Endothelial cell of umbilical vein (primary cell): ENCODE data around the gene SCAF8. TPM values are rescaled to one million over a fixed set of nuclear protein-coding genes. Genes with fewer than 3 reads are reported as not detected.

ENCODE experiments used
- BruUV-seq: library from RNA; stranded (reverse); fragments of 400-500 nt; replicated peaks from 2 replicates; lab custom pipeline; 2021; lab: Mats Ljungman, UMichigan
- CTCF ChIA-PET: fragments of 300-600, 350-600 bp; sonication (Branson Sonifier 250); formaldehyde crosslinking; loops from one replicate; lab custom pipeline; 2021; ENCODE audit warnings: antibody characterized with exemption, inconsistent platforms; lab: Charles Lee
- POLR2A ChIA-PET: fragments of 300-600, 350-600 bp; sonication (Branson Sonifier 250); formaldehyde crosslinking; loops from one replicate; lab custom pipeline; 2021; ENCODE audit warnings: antibody characterized with exemption, inconsistent platforms; lab: Charles Lee
- DNase-seq: peaks from one replicate; pipeline ENCODE4 v3.0.0-alpha.2; 2011; ENCODE audit warnings: low read depth, low spot score
- FAIRE-seq: peaks from 2 replicates; lab custom pipeline; 2011; peaks lifted over from hg19 to GRCh38; lab: Jason Lieb, UNC
- H2AFZ ChIP-seq: 2 replicates; pipeline ENCODE4 v1.6.0; 2012; ENCODE audit warnings: low read depth, low read length, control low read depth, inconsistent platforms
- H3K27ac ChIP-seq: 2 replicates; pipeline ENCODE4 v1.5.1; 2011; ENCODE audit warnings: low read depth, mild to moderate bottlenecking, control low read depth, low read length, moderate library complexity; ENCODE audit not compliant: insufficient read depth
- H3K27me3 ChIP-seq, 2 experiments: 2 replicates each; pipeline versions ENCODE4 v1.6.0 to v1.6.1; 2011; ENCODE audit warnings: low read length in 2 of 2, mixed read lengths in 1 of 2; ENCODE audit not compliant: control insufficient read depth in 2 of 2, insufficient read depth in 2 of 2
- H3K36me3 ChIP-seq, 2 experiments: 2 replicates in 1 of 2; 3 replicates in 1 of 2; pipeline ENCODE4 v1.5.1; 2011; ENCODE audit warnings: low read length in 2 of 2, mild to moderate bottlenecking in 1 of 2, moderate library complexity in 1 of 2; ENCODE audit not compliant: control insufficient read depth in 2 of 2, insufficient read depth in 2 of 2; ENCODE audit errors: extremely low read depth in 1 of 2
- H3K4me1 ChIP-seq: 3 replicates; pipeline ENCODE4 v1.5.1; 2011; ENCODE audit warnings: mild to moderate bottlenecking, low read length; ENCODE audit not compliant: control insufficient read depth, insufficient read depth; ENCODE audit errors: extremely low read depth
- H3K4me2 ChIP-seq: 2 replicates; pipeline ENCODE4 v1.6.1; 2011; ENCODE audit warnings: low read length, control low read depth, mixed read lengths; ENCODE audit not compliant: insufficient read depth
- H3K4me3 ChIP-seq, 3 experiments: fragments of 200-600 bp in 1 of 3; sonication (generic), shearing (Covaris generic) in 1 of 3; replicated peaks in 1 of 3; 2 replicates each; pipeline ENCODE4 v1.5.1; 2011 to 2016; ENCODE audit warnings: control low read depth in 3 of 3, low read length in 3 of 3, mild to moderate bottlenecking in 2 of 3, inconsistent platforms in 1 of 3, low read depth in 1 of 3, moderate library complexity in 1 of 3; ENCODE audit not compliant: insufficient read depth in 1 of 3
- H3K79me2 ChIP-seq: 2 replicates; pipeline ENCODE4 v1.6.0; 2012; ENCODE audit warnings: low read length, inconsistent platforms; ENCODE audit not compliant: control insufficient read depth, insufficient read depth
- H3K9ac ChIP-seq: replicated peaks from 2 replicates; pipeline ENCODE3; 2011; ENCODE audit warnings: low read length, control low read depth; ENCODE audit not compliant: insufficient read depth; ENCODE audit errors: extremely low read depth
- H3K9me1 ChIP-seq: replicated peaks from 3 replicates; pipeline ENCODE4 v1.6.0; 2011; ENCODE audit warnings: mild to moderate bottlenecking, low read length; ENCODE audit not compliant: control insufficient read depth, insufficient read depth; ENCODE audit errors: extremely low read depth
- H3K9me3 ChIP-seq: replicated peaks from 2 replicates; pipeline ENCODE4 v1.5.1; 2012; ENCODE audit warnings: low read length, inconsistent platforms; ENCODE audit not compliant: control insufficient read depth, insufficient read depth
- H4K20me1 ChIP-seq: replicated peaks from 2 replicates; pipeline ENCODE3; 2011; ENCODE audit warnings: mild to moderate bottlenecking, low read length; ENCODE audit not compliant: control insufficient read depth, insufficient read depth; ENCODE audit errors: extremely low read depth
- EZH2 ChIP-seq: IDR thresholded peaks from 2 replicates; pipeline ENCODE4 v1.6.1; 2012; ENCODE audit warnings: borderline replicate concordance, low read depth, mild to moderate bottlenecking, moderate library complexity, low read length, inconsistent platforms; ENCODE audit not compliant: severe bottlenecking
- FOS ChIP-seq: IDR thresholded peaks from 2 replicates; pipeline ENCODE4 v1.6.1; 2011; ENCODE audit warnings: mild to moderate bottlenecking, low read length, moderate library complexity, borderline replicate concordance; ENCODE audit not compliant: insufficient read depth
- GATA2 ChIP-seq: IDR thresholded peaks from 2 replicates; pipeline ENCODE4 v1.7.0; 2011; ENCODE audit warnings: low read depth, mild to moderate bottlenecking, moderate library complexity, mixed read lengths, low read length; ENCODE audit not compliant: insufficient read length, insufficient read depth
- JUN ChIP-seq: IDR thresholded peaks from 2 replicates; pipeline ENCODE4 v1.6.1; 2011; ENCODE audit warnings: borderline replicate concordance, low read depth; ENCODE audit not compliant: insufficient read length, insufficient read depth
- MYC ChIP-seq: IDR thresholded peaks from one replicate; pipeline ENCODE4 v1.6.1; 2011; ENCODE audit warnings: mild to moderate bottlenecking, low read depth, low read length
- POLR2A ChIP-seq: IDR thresholded peaks from 2 replicates; pipeline ENCODE4 v1.6.1; 2012; ENCODE audit warnings: low read depth, mild to moderate bottlenecking, control low read depth, low read length
- POLR2AphosphoS5 ChIP-seq: IDR thresholded peaks from 2 replicates; pipeline ENCODE4 v1.6.1; 2012; ENCODE audit warnings: low read depth, mild to moderate bottlenecking, control low read depth, low read length, moderate library complexity; ENCODE audit not compliant: insufficient read depth
- dilution Hi-C: fragments of 300-500 bp; cut with MboI; formaldehyde crosslinking; loops from one replicate; pipeline ENCODE4 v1.15.0; 2019; ENCODE audit warnings: low sequenced_read_pairs; ENCODE audit not compliant: extremely low pct_ligation_motif_present
- intact Hi-C: fragments of 100-400 bp; cut with micrococcal nuclease; formaldehyde crosslinking; loops from one replicate; pipeline ENCODE4 v1.10.0; 2022
- polyA plus RNA-seq, 4 experiments: library from polyadenylated mRNA; depleted of rRNA in 3 of 4; stranded (reverse) in 3 of 4; unstranded in 1 of 4; fragments of >200 nt; gene quantifications; 2 replicates each; pipeline versions ENCODE4 v1.2.1 to v1.2.3, GENCODE V29; 2011 to 2012; ENCODE audit warnings: missing spikeins in 1 of 4
- total RNA-seq: library from RNA; stranded (reverse); gene quantifications from 2 replicates; pipeline ENCODE4 v1.2.3, GENCODE V29; 2021
- TF ChIP-seq, protein P1 (sequence below), 2 donors: IDR thresholded peaks; 1 replicate in 1 of 2; 2 replicates in 1 of 2; pipeline ENCODE4 v1.5.1; 2011; ENCODE audit warnings: low read length in 2 of 2, mild to moderate bottlenecking in 2 of 2, moderate library complexity in 2 of 2, control low read depth in 1 of 2, inconsistent platforms in 1 of 2, low read depth in 1 of 2; ENCODE audit not compliant: insufficient read depth in 1 of 2; ENCODE audit errors: extremely low read depth in 1 of 2
- TF ChIP-seq, protein P2 (sequence below): IDR thresholded peaks from 2 replicates; pipeline ENCODE4 v1.6.1; 2011; ENCODE audit not compliant: insufficient read depth, insufficient read length

Gene SCAF8
- total and polyA plus RNA-seq, 2 donors (not counting 3 experiments of a cell fraction or from before 2014, with no cell fraction given), result 11.7 to 37.8 TPM

DNA sequence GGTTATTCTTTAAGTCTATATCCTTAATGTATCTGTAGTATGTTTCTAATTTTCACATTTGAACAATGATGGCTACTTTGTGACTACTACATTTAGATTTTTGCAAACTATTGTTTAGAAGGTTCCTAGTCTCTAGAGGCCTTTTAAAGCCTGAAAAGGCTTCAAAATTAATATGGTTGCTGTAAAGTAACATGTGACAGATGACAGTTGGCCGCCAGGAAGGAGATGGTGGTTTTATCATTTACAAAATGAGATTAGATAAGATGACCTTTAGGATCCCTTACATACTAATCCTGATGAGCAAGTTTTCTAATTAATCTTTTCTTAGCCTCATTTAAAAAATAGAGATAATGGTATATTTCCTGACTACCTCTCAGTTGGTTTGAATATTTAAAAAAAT lies 18.8 kb downstream of the SCAF8 start:
- BruUV-seq, result no TSS peak
- H3K27me3 ChIP-seq, result no peaks in the 10 kb centered on the region
- dilution Hi-C loops, result no loop called here
- peaks cover 14% of the 10 kb centered on the region for H4K20me1 ChIP-seq
- no peak overlapping the region for H3K9ac ChIP-seq
- POLR2A ChIA-PET, result no interaction called here
- intact Hi-C loops, result no loop called here
- FAIRE-seq, result no peak
- H3K9me1 ChIP-seq, result no peaks in the 10 kb centered on the region
- H3K27ac ChIP-seq, result no peak overlapping the region
- no peaks in the 10 kb centered on the region for H3K36me3 ChIP-seq
- no peaks in the 10 kb centered on the region for H3K9me3 ChIP-seq
- H3K4me1 ChIP-seq, result peaks cover 4% of the 10 kb centered on the region
- no peak for DNase-seq
- CTCF ChIA-PET, result no interaction called here
- no peak for TF ChIP-seq POLR2AphosphoS5
- no peak for TF ChIP-seq FOS
- TF ChIP-seq EZH2, result no peak
- no peak for TF ChIP-seq POLR2A
- TF ChIP-seq, protein P1, sequence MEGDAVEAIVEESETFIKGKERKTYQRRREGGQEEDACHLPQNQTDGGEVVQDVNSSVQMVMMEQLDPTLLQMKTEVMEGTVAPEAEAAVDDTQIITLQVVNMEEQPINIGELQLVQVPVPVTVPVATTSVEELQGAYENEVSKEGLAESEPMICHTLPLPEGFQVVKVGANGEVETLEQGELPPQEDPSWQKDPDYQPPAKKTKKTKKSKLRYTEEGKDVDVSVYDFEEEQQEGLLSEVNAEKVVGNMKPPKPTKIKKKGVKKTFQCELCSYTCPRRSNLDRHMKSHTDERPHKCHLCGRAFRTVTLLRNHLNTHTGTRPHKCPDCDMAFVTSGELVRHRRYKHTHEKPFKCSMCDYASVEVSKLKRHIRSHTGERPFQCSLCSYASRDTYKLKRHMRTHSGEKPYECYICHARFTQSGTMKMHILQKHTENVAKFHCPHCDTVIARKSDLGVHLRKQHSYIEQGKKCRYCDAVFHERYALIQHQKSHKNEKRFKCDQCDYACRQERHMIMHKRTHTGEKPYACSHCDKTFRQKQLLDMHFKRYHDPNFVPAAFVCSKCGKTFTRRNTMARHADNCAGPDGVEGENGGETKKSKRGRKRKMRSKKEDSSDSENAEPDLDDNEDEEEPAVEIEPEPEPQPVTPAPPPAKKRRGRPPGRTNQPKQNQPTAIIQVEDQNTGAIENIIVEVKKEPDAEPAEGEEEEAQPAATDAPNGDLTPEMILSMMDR (IDR thresholded peaks at IDR 0.05; ENCODE audit: extremely low read depth in 1 of 2, insufficient read depth in 1 of 2, low read depth in 1 of 2, low read length in 2 of 2), result no peak
- TF ChIP-seq GATA2, result no peak
- TF ChIP-seq MYC, result no peak
- TF ChIP-seq JUN, result no peak
- TF ChIP-seq, protein P2, sequence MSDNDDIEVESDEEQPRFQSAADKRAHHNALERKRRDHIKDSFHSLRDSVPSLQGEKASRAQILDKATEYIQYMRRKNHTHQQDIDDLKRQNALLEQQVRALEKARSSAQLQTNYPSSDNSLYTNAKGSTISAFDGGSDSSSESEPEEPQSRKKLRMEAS, result no peak
- H3K4me2 ChIP-seq, result no peak overlapping the region
- H2AFZ ChIP-seq, result no peak overlapping the region
- peaks cover 98% of the 10 kb centered on the region for H3K79me2 ChIP-seq
- no peak overlapping the region for H3K4me3 ChIP-seq
